Osteoblast (primary cell): ENCODE data around the gene ALLC. TPM values are rescaled to one million over a fixed set of nuclear protein-coding genes. Genes with fewer than 3 reads are reported as not detected.

Source experiments
- DNase-seq: peaks from one replicate; pipeline ENCODE4 v3.0.0; 2011; ENCODE audit warnings: low spot score, mixed read lengths; ENCODE audit not compliant: insufficient read length; ENCODE audit errors: missing footprints
- H2AFZ ChIP-seq: 2 replicates; pipeline ENCODE4 v1.6.0; 2011; ENCODE audit warnings: mild to moderate bottlenecking, low read length
- H3K27ac ChIP-seq: 2 replicates; pipeline ENCODE4 v1.5.1; 2011; ENCODE audit warnings: mild to moderate bottlenecking, low read depth, low read length, moderate library complexity
- H3K27me3 ChIP-seq: 2 replicates; pipeline ENCODE4 v1.6.0; 2012; ENCODE audit warnings: mild to moderate bottlenecking, control low read depth, inconsistent platforms, low read length, moderate library complexity; ENCODE audit not compliant: insufficient read depth
- H3K36me3 ChIP-seq: 2 replicates; pipeline ENCODE4 v1.5.1; 2011; ENCODE audit warnings: mild to moderate bottlenecking, low read length, control low read depth, moderate library complexity; ENCODE audit not compliant: insufficient read depth
- H3K4me1 ChIP-seq: 2 replicates; pipeline ENCODE4 v1.5.1; 2011; ENCODE audit warnings: mild to moderate bottlenecking, low read length, control low read depth, moderate library complexity; ENCODE audit not compliant: insufficient read depth
- H3K4me2 ChIP-seq: 2 replicates; pipeline ENCODE4 v1.6.0; 2011; ENCODE audit warnings: mild to moderate bottlenecking, low read length; ENCODE audit not compliant: insufficient read depth
- H3K4me3 ChIP-seq: fragments of 200-600 bp; sonication (generic); 3 replicates; pipeline ENCODE4 v1.5.1; 2012; ENCODE audit warnings: mild to moderate bottlenecking, low read length, inconsistent platforms; ENCODE audit not compliant: insufficient read depth
- H3K79me2 ChIP-seq: 2 replicates; pipeline ENCODE4 v1.6.0; 2012; ENCODE audit warnings: mild to moderate bottlenecking, low read length, control low read depth, inconsistent platforms; ENCODE audit not compliant: insufficient read depth
- H3K9me3 ChIP-seq: 2 replicates; pipeline ENCODE4 v1.5.1; 2011; ENCODE audit warnings: low read depth, low read length, control low read depth
- H4K20me1 ChIP-seq: 2 replicates; pipeline ENCODE4 v1.6.0; 2012; ENCODE audit warnings: mild to moderate bottlenecking, low read length, control low read depth; ENCODE audit not compliant: insufficient read depth
- CTCF ChIP-seq: IDR thresholded peaks from 2 replicates; pipeline ENCODE4 v1.5.1; 2011; ENCODE audit warnings: mild to moderate bottlenecking, low read depth, low read length, moderate library complexity; ENCODE audit errors: extremely low read depth
- total RNA-seq: library from RNA; depleted of rRNA; stranded (reverse); fragments of >200 nt; gene quantifications from 2 replicates; pipeline ENCODE4 v1.2.3, GENCODE V29; 2012

ALLC gene
- total RNA-seq, 1 donor, result not detected

DNA sequence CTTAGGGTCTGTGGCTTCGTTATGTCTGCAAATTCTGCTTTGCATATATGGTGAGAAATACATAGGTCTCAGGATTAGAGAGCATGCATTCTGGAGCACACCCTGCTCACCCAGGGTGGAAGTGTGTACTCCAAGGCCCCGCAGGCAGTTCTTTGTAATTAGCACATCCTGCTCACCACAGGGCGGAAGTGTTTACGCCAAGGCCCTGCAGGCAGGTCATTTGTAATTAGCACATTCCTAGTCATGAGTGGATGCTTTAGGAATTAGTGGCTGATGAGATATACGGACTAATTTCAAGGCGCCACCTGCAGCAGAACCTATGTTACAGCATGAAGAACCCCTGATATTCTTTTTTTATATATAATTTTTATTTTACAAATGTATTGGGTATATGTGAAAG is 4.2 kb downstream of the ALLC start:
- TF ChIP-seq CTCF, result no peak
- no peaks in the 10 kb centered on the region for H3K27me3 ChIP-seq
- H3K4me1 ChIP-seq, result no peaks in the 10 kb centered on the region
- no peaks in the 10 kb centered on the region for H3K79me2 ChIP-seq
- no peaks in the 10 kb centered on the region for H3K36me3 ChIP-seq
- no peak overlapping the region for H3K4me3 ChIP-seq
- H4K20me1 ChIP-seq, result no peaks in the 10 kb centered on the region
- no peak for DNase-seq
- H3K27ac ChIP-seq, result no peak overlapping the region
- no peaks in the 10 kb centered on the region for H3K9me3 ChIP-seq
- no peak overlapping the region for H2AFZ ChIP-seq
- no peak overlapping the region for H3K4me2 ChIP-seq

GRCh38 chr2:3664118-3664517 is 6.1 kb downstream of the ALLC start:
- Histone ChIP-seq H3K4me3 (no peak overlapping the region), H3K79me2 (no peaks in the 10 kb centered on the region), H3K36me3 (no peaks in the 10 kb centered on the region), H3K4me2 (no peak overlapping the region), H3K27me3 (no peaks in the 10 kb centered on the region), H4K20me1 (no peaks in the 10 kb centered on the region), H3K4me1 (no peaks in the 10 kb centered on the region), H3K27ac (no peak overlapping the region), H3K9me3 (no peaks in the 10 kb centered on the region), H2AFZ (no peak overlapping the region)
- TF ChIP-seq CTCF, result no peak
- no peak for DNase-seq

GRCh38 chr2:3664925-3665324 is 6.9 kb downstream of the ALLC start:
- Histone ChIP-seq H3K36me3 (no peaks in the 10 kb centered on the region), H3K4me2 (no peak overlapping the region), H4K20me1 (no peaks in the 10 kb centered on the region), H3K4me3 (no peak overlapping the region), H3K79me2 (no peaks in the 10 kb centered on the region), H3K27me3 (no peaks in the 10 kb centered on the region), H3K9me3 (no peaks in the 10 kb centered on the region), H3K27ac (no peak overlapping the region), H3K4me1 (no peaks in the 10 kb centered on the region), H2AFZ (no peak overlapping the region)
- no peak for DNase-seq
- no peak for TF ChIP-seq CTCF

- no peak overlapping the region for H3K4me2 ChIP-seq
- H3K27me3 ChIP-seq, result no peaks in the 10 kb centered on the region
- H3K9me3 ChIP-seq, result no peaks in the 10 kb centered on the region
- no peak for DNase-seq
- no peaks in the 10 kb centered on the region for H3K4me1 ChIP-seq
- no peak for TF ChIP-seq CTCF
- H3K4me3 ChIP-seq, result no peak overlapping the region
- H3K36me3 ChIP-seq, result no peaks in the 10 kb centered on the region
- H2AFZ ChIP-seq, result no peak overlapping the region
- H3K79me2 ChIP-seq, result no peaks in the 10 kb centered on the region
- H4K20me1 ChIP-seq, result no peaks in the 10 kb centered on the region
- no peak overlapping the region for H3K27ac ChIP-seq
These were observed 8.0 kb downstream of the ALLC start for GRCh38 chr2:3665886-3666612.
